ENCODE measurements around the gene NOD2.

The NOD2 gene

GRCh38 chr16:50743581-50744225 is 50.3 kb downstream of the NOD2 start:
- peak in 3 of 6 experiments; percentile 5 to 35 (median 34) for DNase-seq

GRCh38 chr16:50744881-50745280 is 51.5 kb downstream of the NOD2 start:
- DNase-seq: no peak

- no peak for DNase-seq
Observed at GRCh38 chr16:50745940-50746339, 52.5 kb downstream of the NOD2 start.

- DNase-seq: peak in 4 of 6 experiments; percentile 11 to 81 (median 76)
Observed at GRCh38 chr16:50747207-50747956, 54.0 kb downstream of the NOD2 start.

- no peak for DNase-seq
Observed at GRCh38 chr16:50751528-50751927, 58.1 kb downstream of the NOD2 start.

- DNase-seq: no peak
Observed at GRCh38 chr16:50752471-50753235, 59.2 kb downstream of the NOD2 start.

- DNase-seq: no peak
Observed at GRCh38 chr16:50756473-50756872, 63.1 kb downstream of the NOD2 start.

GRCh38 chr16:50761267-50761666 is 67.9 kb downstream of the NOD2 start:
- DNase-seq: no peak

- no peak for DNase-seq
Observed at GRCh38 chr16:50762241-50762640, 68.8 kb downstream of the NOD2 start.

- no peak for DNase-seq
Observed at GRCh38 chr16:50763211-50763610, 69.8 kb downstream of the NOD2 start.

- no peak for DNase-seq
Observed at GRCh38 chr16:50765260-50765659, 71.9 kb downstream of the NOD2 start.

- DNase-seq: no peak
Observed at GRCh38 chr16:50765861-50766260, 72.5 kb downstream of the NOD2 start.

GRCh38 chr16:50767197-50767596 is 73.8 kb downstream of the NOD2 start:
- DNase-seq: no peak

- DNase-seq: no peak
Observed at GRCh38 chr16:50771366-50771765, 78.0 kb downstream of the NOD2 start.

- no peak for DNase-seq
Observed at GRCh38 chr16:50774405-50774804, 81.0 kb downstream of the NOD2 start.

- no peak for DNase-seq
Observed at GRCh38 chr16:50774960-50775359, 81.6 kb downstream of the NOD2 start.

- no peak for DNase-seq
Observed at GRCh38 chr16:50776037-50776436, 82.6 kb downstream of the NOD2 start.

GRCh38 chr16:50778284-50779163 is 85.1 kb downstream of the NOD2 start:
- no peak for DNase-seq

- no peak for DNase-seq
Observed at GRCh38 chr16:50781043-50781442, 87.6 kb downstream of the NOD2 start.

GRCh38 chr16:50781518-50781917 is 88.1 kb downstream of the NOD2 start:
- DNase-seq: peak in 3 of 6 experiments; percentile 8 to 29 (median 18)

Data from stimulated activated naive CD4-positive, alpha-beta T cell (primary cell).